Measurements from ENCODE around the gene ATP2C1.
"Not testable (repeated sequence)": the region's sequence is repeated elsewhere in the genome, so short reads cannot be mapped to it uniquely, and the experiment has no call there.

Gene ATP2C1

DNA sequence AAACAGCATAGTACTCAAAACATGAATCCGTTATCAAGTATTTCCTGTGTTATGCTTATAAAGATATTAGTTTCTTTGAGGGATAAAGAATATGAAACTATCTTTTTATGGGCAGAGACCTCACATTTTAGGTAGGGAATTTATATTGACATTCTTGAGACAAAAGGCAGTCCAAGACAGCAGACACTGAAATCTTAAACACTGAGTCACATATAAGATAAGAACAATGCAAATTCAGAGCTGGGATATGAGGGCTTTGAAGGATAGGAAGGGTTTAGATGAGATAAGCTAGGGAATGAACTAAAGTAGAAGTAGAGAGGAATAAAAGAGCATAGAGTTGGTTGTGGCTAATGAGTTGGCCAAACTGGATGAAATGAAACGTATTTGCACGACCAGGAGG, 74.3 kb downstream of the ATP2C1 start:
- Histone ChIP-seq H3K4me3 (no peak overlapping the region), H3K27ac (no peak overlapping the region)

- H3K27ac ChIP-seq: no peak overlapping the region
- no peak overlapping the region for H3K4me3 ChIP-seq
Measured at GRCh38 chr3:130969621-130970020, 75.7 kb downstream of the ATP2C1 start.

DNA sequence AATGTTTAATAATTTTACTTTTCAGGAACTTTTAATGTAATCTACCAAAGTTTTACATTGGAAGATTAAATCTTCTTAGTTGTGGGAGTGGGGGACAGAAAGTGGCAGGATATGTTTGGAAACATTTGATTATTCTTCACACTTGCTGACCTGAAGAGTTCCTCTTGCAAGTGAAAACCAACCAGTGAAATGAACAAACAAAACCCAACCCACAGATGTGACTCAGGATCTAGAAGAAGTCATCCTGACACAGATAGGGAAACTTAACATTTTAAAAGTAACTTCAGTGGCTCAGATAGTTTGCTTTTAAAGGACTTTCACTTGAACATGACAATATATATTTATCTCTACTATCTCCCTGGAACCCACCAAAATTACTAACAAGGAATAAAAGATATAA, 77.3 kb downstream of the ATP2C1 start:
- H3K4me3 ChIP-seq: no peak overlapping the region
- no peak overlapping the region for H3K27ac ChIP-seq

DNA sequence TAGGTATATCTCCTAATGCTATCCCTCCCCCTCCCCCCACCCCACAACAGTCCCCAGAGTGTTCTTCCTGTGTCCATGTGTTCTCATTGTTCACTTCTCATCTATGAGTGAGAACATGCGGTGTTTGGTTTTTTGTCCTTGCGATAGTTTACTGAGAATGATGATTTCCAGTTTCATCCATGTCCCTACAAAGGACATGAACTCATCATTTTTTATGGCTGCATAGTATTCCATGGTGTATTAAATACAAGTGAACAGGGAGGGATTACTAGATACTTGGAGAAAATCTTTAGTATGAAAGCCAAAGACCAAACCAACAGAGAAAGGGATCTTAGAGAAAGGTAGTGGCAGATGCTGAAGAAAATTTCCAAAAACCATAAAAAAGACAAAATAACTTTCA, 78.7 kb downstream of the ATP2C1 start:
- not testable (repeated sequence) for H3K4me3 ChIP-seq
- peak overlapping the region in 1 of 21 experiments; percentile 41 for H3K27ac ChIP-seq

DNA sequence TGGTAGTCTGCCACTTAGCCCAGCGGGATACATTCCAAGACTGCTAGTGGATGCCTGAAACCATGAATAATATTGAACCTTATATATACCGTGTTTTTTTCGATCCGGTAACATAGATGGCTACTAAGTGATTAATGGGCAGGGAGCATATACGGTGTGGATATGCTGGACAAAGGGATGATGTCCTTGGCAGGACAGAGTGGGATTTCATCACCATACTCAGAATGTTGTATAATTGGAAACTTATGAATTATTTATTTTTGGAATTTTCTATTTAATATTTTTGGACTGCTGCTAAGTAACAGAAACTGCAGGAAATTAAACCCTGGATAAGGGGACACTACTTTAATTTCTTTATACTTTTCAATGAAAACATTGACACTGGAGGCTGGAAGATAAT, 79.5 kb downstream of the ATP2C1 start:
- Histone ChIP-seq H3K27ac (peak overlapping the region in 3 of 21 experiments; percentile 20 to 45 (median 41)), H3K4me3 (no peak overlapping the region)

DNA sequence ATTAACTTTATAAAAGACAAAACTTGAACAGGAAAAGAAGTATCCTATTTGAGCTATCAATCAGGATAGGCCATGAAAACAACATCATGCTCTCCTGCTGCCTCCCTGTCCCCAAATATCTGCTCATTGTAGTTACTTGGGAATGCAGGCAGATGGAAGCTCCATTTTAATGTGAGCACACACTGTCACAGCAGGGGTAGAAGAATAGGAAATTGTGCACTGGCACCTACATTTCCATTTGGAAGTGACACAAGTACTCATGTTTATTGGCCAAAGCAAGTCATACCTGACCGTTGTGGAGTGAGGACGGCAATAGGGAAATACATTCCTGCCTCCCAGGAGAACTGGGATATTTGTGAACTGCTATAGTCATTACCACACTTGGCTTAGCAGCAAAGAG, 80.3 kb downstream of the ATP2C1 start:
- Histone ChIP-seq H3K27ac (peak overlapping the region in 5 of 21 experiments; percentile 11 to 45 (median 21)), H3K4me3 (no peak overlapping the region)

DNA sequence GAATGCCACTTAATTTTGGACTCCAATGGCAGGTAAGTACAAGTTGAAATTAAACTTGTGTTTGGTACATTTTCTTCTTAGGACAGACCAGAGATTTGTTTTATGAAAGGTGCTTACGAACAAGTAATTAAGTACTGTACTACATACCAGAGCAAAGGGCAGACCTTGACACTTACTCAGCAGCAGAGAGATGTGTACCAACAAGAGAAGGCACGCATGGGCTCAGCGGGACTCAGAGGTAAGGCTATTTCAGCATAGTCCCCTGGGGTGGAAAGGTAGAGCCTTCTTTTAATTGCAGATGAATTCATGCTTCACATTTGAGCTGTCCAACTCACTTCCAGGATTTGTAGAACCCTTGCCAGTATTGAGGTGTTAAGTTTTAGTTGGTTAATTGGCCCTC, 81.4 kb downstream of the ATP2C1 start:
- Histone ChIP-seq H3K27ac (peak overlapping the region in 2 of 21 experiments; percentile 15 to 43), H3K4me3 (no peak overlapping the region)

- no peak overlapping the region for H3K4me3 ChIP-seq
- peak overlapping the region in 1 of 21 experiments; percentile 5 for H3K27ac ChIP-seq
Measured at GRCh38 chr3:130976706-130977105, 82.8 kb downstream of the ATP2C1 start.

DNA sequence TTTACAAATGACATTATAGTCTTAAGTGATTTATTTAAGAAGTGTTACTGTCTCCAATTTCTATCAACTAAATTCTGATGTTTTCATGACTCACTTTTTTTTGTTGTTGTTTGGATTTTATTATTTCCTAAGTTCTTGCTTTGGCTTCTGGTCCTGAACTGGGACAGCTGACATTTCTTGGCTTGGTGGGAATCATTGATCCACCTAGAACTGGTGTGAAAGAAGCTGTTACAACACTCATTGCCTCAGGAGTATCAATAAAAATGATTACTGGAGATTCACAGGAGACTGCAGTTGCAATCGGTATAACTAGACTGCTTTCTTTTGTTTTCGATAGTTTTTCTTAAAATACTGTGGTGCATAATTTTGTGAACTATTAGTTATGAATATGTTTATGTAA, 85.2 kb downstream of the ATP2C1 start:
- H3K27ac ChIP-seq: no peak overlapping the region
- H3K4me3 ChIP-seq: no peak overlapping the region

DNA sequence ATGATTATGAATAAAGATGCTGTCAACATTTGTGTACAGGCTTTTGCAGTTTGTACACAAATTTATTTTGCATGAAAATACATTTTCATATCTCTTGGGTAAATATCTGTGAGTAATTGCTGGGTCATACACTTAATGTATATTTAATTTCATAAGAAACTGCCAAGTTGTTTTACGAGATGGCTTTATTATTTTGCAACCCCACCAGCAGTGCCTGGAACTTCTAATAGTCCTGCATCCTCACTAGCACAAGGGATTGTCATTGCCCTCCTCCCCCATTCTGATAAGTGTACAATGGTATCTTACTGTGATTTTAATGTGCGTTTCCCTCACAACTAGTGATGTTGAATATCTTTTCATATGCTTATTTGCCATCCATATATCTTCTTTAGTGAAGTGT, 87.6 kb downstream of the ATP2C1 start:
- Histone ChIP-seq H3K27ac (no peak overlapping the region), H3K4me3 (no peak overlapping the region)

GRCh38 chr3:130990282-130990681, 96.4 kb downstream of the ATP2C1 start:
- no peak overlapping the region for H3K27ac ChIP-seq
- H3K4me3 ChIP-seq: no peak overlapping the region

DNA sequence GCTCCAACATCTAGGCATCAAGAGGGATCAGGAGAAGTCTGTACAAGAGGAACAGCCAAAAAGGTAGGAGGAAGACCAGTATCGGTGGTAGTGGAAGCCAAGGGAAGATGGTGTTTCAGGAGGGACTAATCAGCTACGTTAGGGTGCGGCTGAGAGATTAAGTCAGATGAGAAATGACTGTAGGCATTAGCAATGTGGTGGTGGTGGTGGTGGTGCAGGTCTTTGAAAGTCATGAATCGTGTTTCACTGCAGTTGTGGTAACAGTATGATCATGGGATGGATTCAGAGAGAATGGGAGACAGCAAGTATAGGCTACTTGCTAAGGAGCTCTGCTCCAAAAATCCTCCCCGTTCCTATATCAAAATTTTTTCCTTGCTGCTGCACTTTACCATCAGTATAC, 97.2 kb downstream of the ATP2C1 start:
- Histone ChIP-seq H3K4me3 (no peak overlapping the region), H3K27ac (no peak overlapping the region)

- H3K27ac ChIP-seq: no peak overlapping the region
- H3K4me3 ChIP-seq: no peak overlapping the region
Measured at GRCh38 chr3:130992344-130992743, 98.5 kb downstream of the ATP2C1 start.

DNA sequence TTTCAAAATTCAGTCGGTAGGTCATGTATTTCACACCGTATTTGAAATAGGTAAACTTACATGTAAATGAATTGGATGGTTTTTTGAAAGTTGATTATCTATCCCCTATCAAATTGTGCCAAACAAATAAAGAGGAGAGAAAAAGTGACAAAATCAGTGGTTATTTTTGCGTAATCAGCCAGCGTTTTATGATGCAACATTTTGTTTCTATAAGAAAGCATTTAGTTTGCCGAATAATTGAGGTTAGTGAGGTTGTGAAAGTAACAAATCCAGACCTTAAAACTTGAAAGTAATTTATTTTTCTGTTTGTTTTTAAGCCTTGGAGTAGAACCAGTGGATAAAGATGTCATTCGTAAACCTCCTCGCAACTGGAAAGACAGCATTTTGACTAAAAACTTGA, 103.4 kb downstream of the ATP2C1 start:
- Histone ChIP-seq H3K27ac (no peak overlapping the region), H3K4me3 (no peak overlapping the region)

GRCh38 chr3:131001071-131001470, 107.2 kb downstream of the ATP2C1 start:
- no peak overlapping the region for H3K4me3 ChIP-seq
- no peak overlapping the region for H3K27ac ChIP-seq

GRCh38 chr3:131004603-131005002, 110.7 kb downstream of the ATP2C1 start:
- Histone ChIP-seq H3K4me3 (no peak overlapping the region), H3K27ac (no peak overlapping the region)

GRCh38 chr3:131007256-131007655, 113.4 kb downstream of the ATP2C1 start:
- H3K4me3 ChIP-seq: no peak overlapping the region

GRCh38 chr3:131007782-131008181, 113.9 kb downstream of the ATP2C1 start:
- Histone ChIP-seq H3K27ac (no peak overlapping the region), H3K4me3 (no peak overlapping the region)

More at GRCh38 chr3:131007256-131007655, 113.4 kb downstream of the ATP2C1 start:
- H3K27ac ChIP-seq: no peak overlapping the region

- no peak overlapping the region for H3K27ac ChIP-seq
- H3K4me3 ChIP-seq: no peak overlapping the region
Measured at GRCh38 chr3:131008326-131008725, 114.4 kb downstream of the ATP2C1 start.

- no peak overlapping the region for H3K27ac ChIP-seq
Measured at GRCh38 chr3:131009698-131010097, 115.8 kb downstream of the ATP2C1 start.

GRCh38 chr3:131018970-131019369, 125.1 kb downstream of the ATP2C1 start:
- H3K27ac ChIP-seq: no peak overlapping the region
- no peak overlapping the region for H3K4me3 ChIP-seq

More at GRCh38 chr3:131009698-131010097, 115.8 kb downstream of the ATP2C1 start:
- no peak overlapping the region for H3K4me3 ChIP-seq

DNA sequence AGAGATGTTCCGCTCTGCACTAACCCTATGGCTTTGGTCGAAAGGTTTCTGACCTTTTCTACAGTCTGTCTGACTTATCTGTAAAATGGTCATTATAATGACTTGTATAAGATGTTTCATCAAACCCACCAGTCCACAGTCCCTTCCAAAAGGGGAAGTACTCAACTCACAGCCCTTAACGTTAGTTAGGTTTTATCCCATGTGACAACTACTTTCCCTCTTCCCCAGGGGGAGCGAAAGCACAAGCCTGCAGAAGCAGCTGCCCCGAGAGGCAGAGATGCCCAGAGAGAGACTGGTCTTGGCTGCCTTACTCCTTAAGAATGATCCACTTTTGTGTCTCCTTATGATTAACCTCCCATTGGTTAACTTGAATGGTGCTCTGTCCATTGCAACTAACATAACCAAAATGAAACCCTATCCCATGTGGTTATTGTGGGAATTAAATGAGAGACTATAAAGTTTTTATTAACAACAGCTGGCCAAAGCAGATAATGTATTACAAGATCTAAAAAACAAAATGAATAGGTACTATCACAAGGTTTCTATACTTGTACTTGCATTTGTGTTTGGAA, 126.3 kb downstream of the ATP2C1 start:
- H3K27ac ChIP-seq: no peak overlapping the region
- no peak overlapping the region for H3K4me3 ChIP-seq
